ENCODE measurements around the gene ANGEL2.
"Not testable (repeated sequence)": the region's sequence is repeated elsewhere in the genome, so short reads cannot be mapped to it uniquely, and the experiment has no call there.

Gene ANGEL2

GRCh38 chr1:213041443-213041842, 25.8 kb upstream of the ANGEL2 start:
- DNase-seq (ENCODE audit: insufficient read length, low spot score) (peak; percentile 10), FAIRE-seq (peak; percentile 68)
- TF ChIP-seq POLR2A (IDR thresholded peaks at IDR 0.05; ENCODE audit: low read depth, low read length) = no peak

GRCh38 chr1:213035573-213035972, 19.9 kb upstream of the ANGEL2 start:
- no peak for TF ChIP-seq POLR2A (IDR thresholded peaks at IDR 0.05; ENCODE audit: low read depth, low read length)
- no peak for DNase-seq (ENCODE audit: insufficient read length, low spot score)
- FAIRE-seq = no peak

GRCh38 chr1:213034713-213035112, 19.0 kb upstream of the ANGEL2 start:
- DNase-seq (ENCODE audit: insufficient read length, low spot score) = no peak

GRCh38 chr1:213032651-213033050, 17.0 kb upstream of the ANGEL2 start:
- FAIRE-seq (no peak), DNase-seq (ENCODE audit: insufficient read length, low spot score) (no peak)
- no peak for TF ChIP-seq POLR2A (IDR thresholded peaks at IDR 0.05; ENCODE audit: low read depth, low read length)

More at GRCh38 chr1:213034713-213035112, 19.0 kb upstream of the ANGEL2 start:
- FAIRE-seq = no peak
- no peak for TF ChIP-seq POLR2A (IDR thresholded peaks at IDR 0.05; ENCODE audit: low read depth, low read length)

GRCh38 chr1:213027024-213027423, 11.4 kb upstream of the ANGEL2 start:
- not testable (repeated sequence) for DNase-seq (ENCODE audit: insufficient read length, low spot score); FAIRE-seq

- TF ChIP-seq POLR2A (IDR thresholded peaks at IDR 0.05; ENCODE audit: low read depth, low read length) = no peak
- DNase-seq (ENCODE audit: insufficient read length, low spot score) = no peak
- no peak for FAIRE-seq
These were observed 4.3 kb upstream of the ANGEL2 start for GRCh38 chr1:213020016-213020415.

- no peak for DNase-seq (ENCODE audit: insufficient read length, low spot score)
- TF ChIP-seq POLR2A (IDR thresholded peaks at IDR 0.05; ENCODE audit: low read depth, low read length) = no peak
- no peak for FAIRE-seq
These were observed 3.8 kb upstream of the ANGEL2 start for GRCh38 chr1:213019450-213019849.

- FAIRE-seq = no peak
- no peak for TF ChIP-seq POLR2A (IDR thresholded peaks at IDR 0.05; ENCODE audit: low read depth, low read length)
- DNase-seq (ENCODE audit: insufficient read length, low spot score) = no peak
These were observed 2.0 kb upstream of the ANGEL2 start for GRCh38 chr1:213017447-213018273.

- FAIRE-seq = no peak
- DNase-seq (ENCODE audit: insufficient read length, low spot score) = no peak
- no peak for TF ChIP-seq POLR2A (IDR thresholded peaks at IDR 0.05; ENCODE audit: low read depth, low read length)
These were observed 1.0 kb downstream of the ANGEL2 start for GRCh38 chr1:213014642-213015041.

- FAIRE-seq (no peak), DNase-seq (ENCODE audit: insufficient read length, low spot score) (no peak)
- no peak for TF ChIP-seq POLR2A (IDR thresholded peaks at IDR 0.05; ENCODE audit: low read depth, low read length)
These were observed 7.1 kb downstream of the ANGEL2 start for GRCh38 chr1:213008564-213008963.

- DNase-seq (ENCODE audit: insufficient read length, low spot score) (no peak), FAIRE-seq (no peak)
- no peak for TF ChIP-seq POLR2A (IDR thresholded peaks at IDR 0.05; ENCODE audit: low read depth, low read length)
These were observed 12.4 kb downstream of the ANGEL2 start for GRCh38 chr1:213003256-213003655.

- no peak for TF ChIP-seq POLR2A (IDR thresholded peaks at IDR 0.05; ENCODE audit: low read depth, low read length)
- FAIRE-seq = no peak
- DNase-seq (ENCODE audit: insufficient read length, low spot score) = no peak
These were observed 20.7 kb downstream of the ANGEL2 start for GRCh38 chr1:212994926-212995325.

- DNase-seq (ENCODE audit: insufficient read length, low spot score); FAIRE-seq: not testable (repeated sequence)
These were observed 21.7 kb downstream of the ANGEL2 start for GRCh38 chr1:212993960-212994359.

GRCh38 chr1:212990276-212990675, 25.4 kb downstream of the ANGEL2 start:
- no peak for TF ChIP-seq POLR2A (IDR thresholded peaks at IDR 0.05; ENCODE audit: low read depth, low read length)
- FAIRE-seq = no peak

GRCh38 chr1:212987702-212988322, 27.9 kb downstream of the ANGEL2 start:
- no peak for TF ChIP-seq POLR2A (IDR thresholded peaks at IDR 0.05; ENCODE audit: low read depth, low read length)
- FAIRE-seq = peak; percentile 52
- peak; percentile 29 for DNase-seq (ENCODE audit: insufficient read length, low spot score)

More at GRCh38 chr1:212990276-212990675, 25.4 kb downstream of the ANGEL2 start:
- DNase-seq (ENCODE audit: insufficient read length, low spot score) = no peak
